B cell (primary cell): Measurements from ENCODE around the gene LIG3. TPM values are rescaled to one million over a fixed set of nuclear protein-coding genes. Genes with fewer than 3 reads are reported as not detected.
A peak's percentile ranks its signal among the peaks of the same experiment; 100 is the strongest.

ENCODE experiments used
- ATAC-seq: fragments of 200-7000 bp; cut with Tn5 transposase; one replicate; pipeline ENCODE4 v1.10.0; 2021; ENCODE audit warnings: low read depth, mild to moderate bottlenecking, moderate number of reproducible peaks, moderate library complexity
- CTCF ChIA-PET: fragments of 350-600 bp; sonication (Branson Sonifier 250); formaldehyde crosslinking; loops from one replicate; lab custom pipeline; 2021; ENCODE audit warnings: antibody characterized with exemption, inconsistent platforms; lab: Charles Lee
- POLR2A ChIA-PET: fragments of 350-600 bp; sonication (Branson Sonifier 250); formaldehyde crosslinking; loops from one replicate; lab custom pipeline; 2021; ENCODE audit warnings: antibody characterized with exemption; lab: Charles Lee
- DNase-seq: peaks from one replicate; pipeline ENCODE4 v3.0.0; 2013
- H2AFZ ChIP-seq: 2 replicates; pipeline ENCODE4 v1.6.1; 2012; ENCODE audit warnings: mild to moderate bottlenecking, low read depth, low read length; ENCODE audit not compliant: insufficient read depth, poor library complexity, severe bottlenecking
- H3K27ac ChIP-seq, 2 donors: 1 replicate in 1 of 2; 2 replicates in 1 of 2; pipeline ENCODE4 v1.5.1; 2012 to 2013; ENCODE audit warnings: low read length in 2 of 2, mild to moderate bottlenecking in 2 of 2, moderate library complexity in 1 of 2
- H3K27me3 ChIP-seq, 4 experiments: fragments of 200-600 bp in 1 of 4; sonication (generic) in 1 of 4; replicated peaks in 1 of 4; 1 replicate in 2 of 4; 2 replicates in 2 of 4; pipeline versions ENCODE4 v1.6.1 to v1.7.0; 2013 to 2016; ENCODE audit warnings: low read length in 3 of 4, mild to moderate bottlenecking in 2 of 4, mixed read lengths in 1 of 4, moderate library complexity in 1 of 4; ENCODE audit not compliant: insufficient read depth in 4 of 4, control insufficient read depth in 3 of 4; ENCODE audit errors: control extremely low read depth in 1 of 4
- H3K36me3 ChIP-seq, 2 experiments: replicated peaks in 1 of 2; 1 replicate in 1 of 2; 2 replicates in 1 of 2; pipeline versions ENCODE4 v1.6.1 to v1.7.1; 2013; ENCODE audit warnings: low read length in 1 of 2; ENCODE audit not compliant: insufficient read depth in 2 of 2, control insufficient read depth in 1 of 2; ENCODE audit errors: control extremely low read depth in 1 of 2, extremely low read depth in 1 of 2
- H3K4me1 ChIP-seq, 2 donors: fragments of 200-600 bp in 1 of 2; sonication (generic) in 1 of 2; 1 replicate in 1 of 2; 2 replicates in 1 of 2; pipeline versions ENCODE4 v1.5.1 to v1.6.1; 2013 to 2017; ENCODE audit warnings: low read length in 2 of 2; ENCODE audit not compliant: control insufficient read depth in 2 of 2, insufficient read depth in 2 of 2
- H3K4me2 ChIP-seq: replicated peaks from 2 replicates; pipeline ENCODE3; 2012; ENCODE audit warnings: mild to moderate bottlenecking, low read depth, low read length; ENCODE audit not compliant: poor library complexity, severe bottlenecking
- H3K4me3 ChIP-seq, 5 experiments: fragments of 200-600 bp in 1 of 5; sonication (generic) in 1 of 5; 1 replicate in 3 of 5; 2 replicates in 2 of 5; pipeline versions ENCODE4 v1.5.1 to v1.7.0; 2011 to 2016; ENCODE audit warnings: low read length in 4 of 5, mild to moderate bottlenecking in 4 of 5, low read depth in 2 of 5, control low read depth in 1 of 5, moderate library complexity in 1 of 5; ENCODE audit not compliant: insufficient read depth in 1 of 5; ENCODE audit errors: control extremely low read depth in 1 of 5, extremely low read depth in 1 of 5
- H3K79me2 ChIP-seq: fragments of 200-600 bp; sonication (generic); one replicate; pipeline ENCODE4 v1.6.0; 2016; ENCODE audit warnings: low read length; ENCODE audit not compliant: control insufficient read depth, insufficient read depth
- H3K9ac ChIP-seq: fragments of 200-600 bp; sonication (generic); 2 replicates; pipeline ENCODE4 v1.6.1; 2017; ENCODE audit warnings: mild to moderate bottlenecking, low read length, moderate library complexity
- H3K9me3 ChIP-seq, 3 donors: one replicate each; pipeline versions ENCODE4 v1.6.1 to v1.7.1; 2013; ENCODE audit warnings: low read length in 2 of 3; ENCODE audit not compliant: control insufficient read depth in 2 of 3, insufficient read depth in 1 of 3; ENCODE audit errors: control extremely low read depth in 1 of 3
- H4K20me1 ChIP-seq: 2 replicates; pipeline ENCODE4 v1.6.0; 2012; ENCODE audit warnings: mild to moderate bottlenecking, low read length; ENCODE audit not compliant: insufficient read depth, control insufficient read depth, poor library complexity, severe bottlenecking
- H3K27ac Mint-ChIP-seq: one replicate; pipeline ENCODE4 v1.8.0; 2021; ENCODE audit warnings: mixed read lengths
- H3K27me3 Mint-ChIP-seq: one replicate; pipeline ENCODE4 v1.8.0; 2021; ENCODE audit warnings: mixed read lengths
- H3K4me1 Mint-ChIP-seq: one replicate; pipeline ENCODE4 v1.8.0; 2021; ENCODE audit warnings: mixed read lengths
- H3K4me3 Mint-ChIP-seq: one replicate; pipeline ENCODE4 v1.8.0; 2021; ENCODE audit warnings: mixed read lengths
- H3K9me3 Mint-ChIP-seq: one replicate; pipeline ENCODE4 v1.8.0; 2022; ENCODE audit warnings: mixed read lengths; ENCODE audit not compliant: insufficient read depth
- EZH2 ChIP-seq: IDR thresholded peaks from 2 replicates; pipeline ENCODE4 v1.6.1; 2012; ENCODE audit warnings: borderline replicate concordance, low read depth, mild to moderate bottlenecking, moderate library complexity, low read length; ENCODE audit not compliant: insufficient read depth, poor library complexity, severe bottlenecking
- WGBS: methylation state at CpG from one replicate; pipeline ENCODE4 v1.1.5; 2013; ENCODE audit warnings: missing lambda C conversion rate; ENCODE audit not compliant: insufficient coverage; 5-methylcytosine and 5-hydroxymethylcytosine counted together
- intact Hi-C: fragments of 100-400 bp; cut with micrococcal nuclease; formaldehyde crosslinking; loops from one replicate; pipeline ENCODE4 v1.10.0; 2022
- polyA plus RNA-seq: library from polyadenylated mRNA; depleted of rRNA; stranded (reverse); fragments of >200 nt; gene quantifications from 2 replicates; pipeline ENCODE4 v1.2.3, GENCODE V29; 2012
- total RNA-seq, 2 donors: library from RNA; stranded (reverse); fragments of 120-200 nt in 1 of 2; gene quantifications; 1 replicate in 1 of 2; 2 replicates in 1 of 2; pipeline versions ENCODE4 v1.2.3 to v1.2.4, GENCODE V29; 2013 to 2022
- TF ChIP-seq, protein P1 (sequence below): fragments of 200-600 bp; IDR thresholded peaks from one replicate; pipeline ENCODE4 v1.8.0; 2022; ENCODE audit warnings: antibody characterized with exemption, mild to moderate bottlenecking

Gene LIG3
- total and polyA plus RNA-seq, 2 donors (not counting 1 experiment from before 2014, with no cell fraction given) = 8.8 to 34.4 TPM

DNA sequence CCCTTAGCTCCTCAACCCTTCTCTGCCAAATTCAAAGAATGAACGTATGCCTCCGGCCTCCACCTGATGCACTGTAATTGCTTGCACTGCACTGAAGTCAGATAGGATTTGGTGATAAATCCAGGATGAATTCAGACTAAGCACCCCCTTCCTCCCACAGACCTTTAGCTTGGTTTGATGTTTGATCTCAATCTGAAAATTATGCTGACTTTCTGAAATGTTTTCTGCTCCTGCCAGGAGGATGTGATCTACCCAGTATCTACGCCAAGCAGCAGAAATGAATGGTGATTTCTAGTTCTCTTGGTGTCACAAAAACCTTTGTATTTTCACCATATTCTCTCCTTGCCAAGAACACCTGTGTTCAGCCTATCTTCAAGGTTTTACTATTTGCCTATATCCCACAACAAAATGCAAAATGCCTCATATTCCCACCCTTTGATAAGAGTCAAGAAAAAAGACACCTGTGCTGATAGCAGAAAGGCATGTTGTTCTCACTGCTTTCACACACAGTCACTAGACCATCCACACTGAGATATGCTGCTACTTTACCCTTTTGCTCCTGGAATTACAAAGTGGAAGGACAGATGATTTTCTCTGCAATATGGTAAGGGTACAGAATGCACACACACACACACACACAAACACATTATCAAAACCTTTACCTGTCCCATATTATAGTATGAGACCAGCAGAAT is 68.5 kb downstream of the LIG3 start:
- H2AFZ ChIP-seq = no peak overlapping the region
- peaks cover 50 to 64% of the 10 kb centered on the region in 2 donors for H3K4me1 ChIP-seq
- no peaks in the 10 kb centered on the region for H3K9me3 ChIP-seq
- H3K4me2 ChIP-seq = no peak overlapping the region
- intact Hi-C loops = loop anchor here (2.0 kb wide), 1 partner anchor 20 kb away; no protein-coding TSS in a partner anchor
- Mint-ChIP-seq H3K27ac (peak overlapping the region; percentile 75), H3K4me1 (peaks cover 65% of the 10 kb centered on the region), H3K27me3 (no peaks in the 10 kb centered on the region), H3K4me3 (peak overlapping the region; percentile 40), H3K9me3 (no peaks in the 10 kb centered on the region)
- no peak for TF ChIP-seq EZH2
- TF ChIP-seq, protein P1, sequence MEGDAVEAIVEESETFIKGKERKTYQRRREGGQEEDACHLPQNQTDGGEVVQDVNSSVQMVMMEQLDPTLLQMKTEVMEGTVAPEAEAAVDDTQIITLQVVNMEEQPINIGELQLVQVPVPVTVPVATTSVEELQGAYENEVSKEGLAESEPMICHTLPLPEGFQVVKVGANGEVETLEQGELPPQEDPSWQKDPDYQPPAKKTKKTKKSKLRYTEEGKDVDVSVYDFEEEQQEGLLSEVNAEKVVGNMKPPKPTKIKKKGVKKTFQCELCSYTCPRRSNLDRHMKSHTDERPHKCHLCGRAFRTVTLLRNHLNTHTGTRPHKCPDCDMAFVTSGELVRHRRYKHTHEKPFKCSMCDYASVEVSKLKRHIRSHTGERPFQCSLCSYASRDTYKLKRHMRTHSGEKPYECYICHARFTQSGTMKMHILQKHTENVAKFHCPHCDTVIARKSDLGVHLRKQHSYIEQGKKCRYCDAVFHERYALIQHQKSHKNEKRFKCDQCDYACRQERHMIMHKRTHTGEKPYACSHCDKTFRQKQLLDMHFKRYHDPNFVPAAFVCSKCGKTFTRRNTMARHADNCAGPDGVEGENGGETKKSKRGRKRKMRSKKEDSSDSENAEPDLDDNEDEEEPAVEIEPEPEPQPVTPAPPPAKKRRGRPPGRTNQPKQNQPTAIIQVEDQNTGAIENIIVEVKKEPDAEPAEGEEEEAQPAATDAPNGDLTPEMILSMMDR = no peak
- POLR2A ChIA-PET = no interaction called here
- no peak overlapping the region for H3K4me3 ChIP-seq
- no CpG with 5 or more reads among the region's 3 CpGs for WGBS
- no peaks in the 10 kb centered on the region for H3K27me3 ChIP-seq
- CTCF ChIA-PET = no interaction called here
- DNase-seq (no peak), ATAC-seq (no peak)
- no peaks in the 10 kb centered on the region for H3K36me3 ChIP-seq
- peaks cover 59% of the 10 kb centered on the region for H3K79me2 ChIP-seq
- no peak overlapping the region for H3K27ac ChIP-seq
- H3K9ac ChIP-seq = no peak overlapping the region
- no peaks in the 10 kb centered on the region for H4K20me1 ChIP-seq

DNA sequence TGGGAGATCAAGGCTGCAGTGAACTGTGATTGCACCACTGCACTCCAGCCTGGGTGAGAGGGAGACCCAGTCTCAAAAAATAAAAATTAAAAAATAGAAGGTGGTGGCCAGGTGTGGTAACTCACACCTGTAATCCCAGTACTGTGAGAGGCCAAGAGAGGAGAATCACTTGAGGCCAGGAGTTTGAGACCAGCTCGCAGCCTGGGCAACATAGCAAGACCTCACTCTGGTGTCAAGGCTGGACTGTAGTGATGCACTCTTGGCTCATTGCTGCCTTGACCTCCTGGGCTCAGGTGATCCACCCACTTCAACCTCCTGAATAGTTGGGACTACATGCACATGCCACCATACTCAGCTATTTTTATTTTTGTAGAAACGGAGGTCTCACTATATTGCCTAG is 69.9 kb downstream of the LIG3 start:
- H3K9me3 ChIP-seq = no peaks in the 10 kb centered on the region
- H4K20me1 ChIP-seq = no peaks in the 10 kb centered on the region
- no peaks in the 10 kb centered on the region for H3K27me3 ChIP-seq
- TF ChIP-seq, protein P1 = no peak
- TF ChIP-seq EZH2 = no peak
- no peak overlapping the region for H3K4me3 Mint-ChIP-seq
- H3K4me3 ChIP-seq = no peak overlapping the region
- H3K27ac ChIP-seq = peak overlapping the region; percentile 43 to 89
- H3K9ac ChIP-seq = no peak overlapping the region
- ChIA-PET CTCF (interaction anchor here (1.3 kb wide), 1 partner anchor 13 kb away, joined by 6 read pairs; the partner anchor contains the start of gene RFFL), POLR2A (interaction anchor here (0.6 to 1.8 kb wide), 2 partner anchors 13 to 538 kb away, joined by 3 to 5 read pairs; partner anchors contain the start of gene RFFL)
- DNase-seq (no peak), ATAC-seq (no peak)
- no peaks in the 10 kb centered on the region for H3K27me3 Mint-ChIP-seq
- H3K36me3 ChIP-seq = no peaks in the 10 kb centered on the region
- H3K4me1 ChIP-seq = peaks cover 44 to 51% of the 10 kb centered on the region in 2 donors
- H3K79me2 ChIP-seq = peaks cover 49% of the 10 kb centered on the region
- peaks cover 59% of the 10 kb centered on the region for H3K4me1 Mint-ChIP-seq
- intact Hi-C loops = loop anchor here (2.0 kb wide), 1 partner anchor 39 kb away; no protein-coding TSS in a partner anchor
- H3K9me3 Mint-ChIP-seq = no peaks in the 10 kb centered on the region
- peak overlapping the region; percentile 60 for H3K27ac Mint-ChIP-seq
- 83% methylated on average over 2 of the region's 2 CpGs for WGBS
- H2AFZ ChIP-seq = no peak overlapping the region
- no peak overlapping the region for H3K4me2 ChIP-seq
